Fibroblast of mammary gland (primary cell): Measurements from ENCODE around the gene MS4A6E.

ENCODE experiments used
- DNase-seq: peaks from one replicate; pipeline ENCODE4 v3.0.0-alpha.2; 2010; ENCODE audit warnings: low read depth
- H3K4me3 ChIP-seq: 2 replicates; pipeline ENCODE4 v1.5.1; 2011; ENCODE audit warnings: low read depth, mild to moderate bottlenecking, low read length, moderate library complexity; ENCODE audit not compliant: control insufficient read depth
- CTCF ChIP-seq: conservative IDR thresholded peaks from 2 replicates; pipeline ENCODE4 v1.5.1; 2011; ENCODE audit warnings: low read depth, low read length, inconsistent platforms; ENCODE audit not compliant: control insufficient read depth, insufficient read depth

MS4A6E gene

DNA sequence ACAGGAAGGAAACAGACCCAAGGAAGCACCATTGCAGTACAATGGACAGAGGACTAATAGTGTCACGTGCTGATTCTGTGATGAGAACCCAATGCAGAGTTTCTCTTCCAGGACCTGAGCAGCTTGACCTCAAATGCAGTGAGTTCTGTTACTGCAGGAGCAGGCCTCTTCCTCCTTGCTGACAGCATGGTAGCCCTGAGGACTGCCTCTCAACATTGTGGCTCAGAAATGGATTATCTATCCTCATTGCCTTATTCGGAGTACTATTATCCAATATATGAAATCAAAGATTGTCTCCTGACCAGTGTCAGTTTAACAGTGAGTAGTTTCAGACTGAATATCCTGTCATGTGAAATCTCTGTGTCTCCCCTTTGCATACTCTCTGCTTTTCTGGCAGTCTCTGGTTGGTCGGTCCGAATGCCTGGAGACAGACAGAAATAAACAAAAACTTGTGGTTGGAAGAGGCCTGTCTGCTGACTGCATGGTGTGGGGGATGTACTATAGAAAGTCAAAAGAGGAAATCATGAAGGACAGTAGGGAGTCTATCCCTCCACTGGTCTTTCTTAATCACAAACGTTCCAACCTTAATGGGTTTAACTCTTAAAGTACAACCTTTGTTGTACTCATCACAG, 62.3 kb downstream of the MS4A6E start:
- TF ChIP-seq CTCF: no peak
- no peak overlapping the region for H3K4me3 ChIP-seq
- no peak for DNase-seq

GRCh38 chr11:60390419-60390818, 63.4 kb downstream of the MS4A6E start:
- DNase-seq: no peak
- no peak for TF ChIP-seq CTCF
- no peak overlapping the region for H3K4me3 ChIP-seq
